Myocyte (in vitro differentiated cells): ENCODE data around the gene MRM2. TPM values are rescaled to one million over a fixed set of nuclear protein-coding genes. Genes with fewer than 3 reads are reported as not detected.

ENCODE experiments used
- DNase-seq: peaks from one replicate; pipeline ENCODE4 v3.0.0-alpha.2; 2012; ENCODE audit warnings: low read depth
- total RNA-seq: library from RNA; depleted of rRNA; stranded (reverse); fragments of >200 nt; gene quantifications from 2 replicates; pipeline ENCODE4 v1.2.3, GENCODE V29; 2014

MRM2 gene
- total RNA-seq, 1 donor from 2014 or later: 21.1 TPM

- DNase-seq: no peak
These were observed 18.7 kb downstream of the MRM2 start for GRCh38 chr7:2223321-2223720.

- DNase-seq: no peak
These were observed 19.5 kb downstream of the MRM2 start for GRCh38 chr7:2222516-2222915.

DNA sequence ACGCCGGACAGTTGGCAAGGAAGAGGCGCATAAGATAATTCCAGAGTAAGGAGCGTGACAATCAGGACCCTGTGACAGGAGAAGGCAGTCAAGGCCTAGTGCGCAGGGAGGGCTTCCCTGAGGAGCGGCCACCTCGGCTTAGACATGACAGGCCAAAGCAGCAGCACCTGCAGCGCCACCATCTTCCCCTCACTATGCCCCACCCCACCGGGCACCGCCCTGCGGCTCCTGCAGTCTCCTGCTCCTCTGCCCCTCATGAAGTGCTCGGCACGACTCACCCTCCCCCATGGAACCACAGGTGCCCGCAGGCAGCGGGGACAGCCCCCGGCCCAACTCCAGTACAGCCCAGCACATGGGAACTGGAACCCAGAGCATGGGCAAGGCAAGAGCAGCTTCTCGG is 21.1 kb downstream of the MRM2 start:
- no peak for DNase-seq

- DNase-seq: no peak
These were observed 21.5 kb downstream of the MRM2 start for GRCh38 chr7:2220506-2220905.

DNA sequence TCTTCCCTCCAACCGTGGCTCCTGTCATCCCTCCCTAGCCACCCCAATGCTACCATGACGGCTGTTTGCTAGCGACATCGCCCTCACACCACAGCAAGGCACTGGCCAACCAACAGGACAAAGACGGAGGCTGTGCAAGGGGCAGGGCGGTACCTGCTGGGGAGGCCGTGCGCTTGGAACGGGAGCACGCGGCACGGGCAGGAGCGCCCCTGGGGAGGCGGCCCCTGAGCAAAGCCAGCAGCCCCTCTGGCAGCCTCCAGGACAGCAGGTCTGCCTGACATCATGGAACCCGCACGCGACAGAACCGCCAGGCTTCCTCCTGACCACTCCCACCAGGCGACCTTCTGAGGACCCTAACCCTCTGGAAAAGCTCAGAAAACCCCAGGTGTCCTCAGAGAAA is 22.0 kb downstream of the MRM2 start:
- DNase-seq: no peak

- no peak for DNase-seq
These were observed 22.4 kb downstream of the MRM2 start for GRCh38 chr7:2219606-2220005.

- no peak for DNase-seq
These were observed 22.9 kb downstream of the MRM2 start for GRCh38 chr7:2219136-2219535.

DNA sequence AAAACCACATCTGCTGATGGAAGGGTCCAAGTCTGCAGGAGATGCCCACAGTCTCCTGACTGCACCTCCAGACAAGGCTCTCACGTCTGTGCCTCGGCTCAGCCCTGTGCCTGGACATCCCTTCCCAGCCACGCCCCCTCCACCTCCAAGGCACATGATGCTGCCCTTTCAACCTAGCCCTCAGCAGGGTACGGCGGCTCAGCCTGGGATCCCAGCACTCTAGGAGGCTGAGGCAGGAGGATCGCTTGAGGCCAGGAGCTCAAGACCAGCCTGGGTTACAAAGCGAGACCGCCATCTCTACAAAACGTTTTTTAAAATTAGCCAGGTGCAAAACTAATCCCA is 23.6 kb downstream of the MRM2 start:
- DNase-seq: no peak

GRCh38 chr7:2217716-2218443 is 24.1 kb downstream of the MRM2 start:
- DNase-seq: peak; percentile 25

DNA sequence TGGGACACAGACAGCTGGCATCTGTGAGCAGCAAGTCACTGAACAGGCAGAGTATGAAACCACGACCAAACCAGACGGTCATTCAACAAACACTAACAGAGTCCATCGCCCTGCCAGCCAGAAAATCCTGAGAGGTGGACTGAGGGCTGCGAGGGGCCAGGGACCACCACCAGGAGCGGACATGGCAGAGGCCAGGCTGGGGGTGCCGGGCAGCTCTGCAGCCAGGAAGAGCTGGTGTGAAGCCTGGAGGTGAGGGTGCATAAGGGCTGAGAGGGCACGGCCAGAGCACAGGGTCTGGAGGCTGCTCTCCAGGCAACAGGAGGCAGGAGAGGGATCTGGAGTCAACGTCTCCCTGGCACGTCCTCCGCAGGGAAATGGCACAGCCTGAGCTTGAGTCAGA is 24.8 kb downstream of the MRM2 start:
- DNase-seq: no peak

GRCh38 chr7:2215851-2216250 is 26.2 kb downstream of the MRM2 start:
- no peak for DNase-seq

GRCh38 chr7:2214636-2215035 is 27.4 kb downstream of the MRM2 start:
- no peak for DNase-seq

DNA sequence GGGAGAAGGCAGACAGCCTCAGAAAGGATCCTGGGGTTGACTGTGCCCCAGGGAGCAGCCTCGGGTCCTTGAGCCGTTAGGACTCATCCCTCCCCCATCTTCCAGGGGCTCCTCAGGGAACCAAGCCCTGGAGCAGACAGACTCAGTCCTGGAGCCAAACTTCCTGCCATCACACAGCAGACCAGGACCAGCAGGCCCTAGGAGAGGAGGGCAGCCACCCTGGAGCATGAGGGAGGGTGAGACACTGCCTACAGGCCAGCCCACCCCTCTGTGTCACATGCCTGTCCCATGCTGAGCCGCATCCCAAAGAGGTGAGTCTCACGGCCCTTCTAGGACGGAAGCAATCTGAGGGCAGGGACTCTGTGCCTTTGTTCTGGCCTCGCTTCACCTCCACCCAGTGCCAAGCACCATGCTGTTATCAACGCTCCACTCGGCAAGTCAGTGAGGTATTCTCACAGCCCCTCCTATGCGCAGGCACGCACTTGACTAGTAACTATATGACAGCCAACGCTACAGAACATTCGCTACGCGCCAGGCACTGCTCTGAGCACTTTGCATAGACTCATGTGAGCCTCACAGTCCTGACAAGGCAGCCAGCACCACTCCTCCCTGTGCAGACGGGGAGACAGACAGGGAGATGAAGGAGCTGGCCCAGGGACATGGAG is 28.3 kb downstream of the MRM2 start:
- DNase-seq: no peak

DNA sequence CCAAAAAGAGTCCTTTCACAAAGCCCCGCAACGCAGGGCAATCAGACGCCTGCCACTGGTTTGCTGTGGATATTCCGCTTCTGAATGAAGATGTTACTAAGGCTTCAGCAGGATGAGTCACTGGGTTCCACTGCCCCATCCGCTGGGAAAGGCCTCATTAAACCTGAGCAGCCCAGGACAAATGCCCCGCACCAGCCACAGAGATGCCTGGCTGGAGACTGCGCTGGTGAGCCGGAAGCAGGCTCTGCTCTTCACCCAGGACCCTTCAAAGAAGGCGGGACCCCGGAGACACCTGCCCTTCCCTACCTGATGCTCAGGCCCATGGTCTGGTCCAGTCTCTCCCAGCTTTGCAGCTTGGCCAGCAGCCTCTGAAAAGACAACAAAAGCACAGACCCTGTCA is 29.1 kb downstream of the MRM2 start:
- DNase-seq: no peak

GRCh38 chr7:2211926-2212325 is 30.1 kb downstream of the MRM2 start:
- no peak for DNase-seq

GRCh38 chr7:2211259-2211880 is 30.6 kb downstream of the MRM2 start:
- DNase-seq: no peak

DNA sequence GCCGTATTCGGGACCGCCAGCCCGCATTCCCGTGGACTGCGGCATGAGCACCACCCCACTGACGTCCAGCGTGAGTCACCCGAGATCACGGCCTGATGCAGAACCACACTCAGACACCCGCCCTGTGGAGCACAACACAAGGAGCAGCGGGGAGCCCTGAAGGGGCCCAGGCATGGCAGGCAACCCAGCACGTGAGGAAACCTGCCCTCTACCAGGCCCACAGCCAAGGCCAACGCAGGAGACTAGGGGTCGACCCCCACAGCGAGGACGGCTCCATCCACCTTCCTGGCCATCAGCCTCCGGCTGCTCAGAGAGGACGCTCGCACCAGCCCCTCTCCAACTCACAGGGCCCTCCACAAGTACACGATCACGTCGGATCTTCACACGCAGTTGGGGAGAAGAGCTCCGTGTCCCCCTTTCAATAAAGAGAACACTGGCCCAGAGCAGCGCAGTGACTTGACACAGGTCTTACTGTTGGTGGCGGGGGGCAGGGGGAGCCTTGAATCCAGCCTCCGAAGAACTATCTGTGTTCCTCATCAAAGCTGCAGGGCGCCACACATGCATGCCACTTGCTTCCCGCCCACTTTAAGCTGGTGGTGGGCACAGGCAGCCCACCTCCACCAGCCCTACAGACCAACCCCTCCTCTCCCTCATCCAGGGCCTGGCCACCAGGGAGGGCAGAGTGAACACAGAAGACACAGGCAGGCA is 31.3 kb downstream of the MRM2 start:
- no peak for DNase-seq

DNA sequence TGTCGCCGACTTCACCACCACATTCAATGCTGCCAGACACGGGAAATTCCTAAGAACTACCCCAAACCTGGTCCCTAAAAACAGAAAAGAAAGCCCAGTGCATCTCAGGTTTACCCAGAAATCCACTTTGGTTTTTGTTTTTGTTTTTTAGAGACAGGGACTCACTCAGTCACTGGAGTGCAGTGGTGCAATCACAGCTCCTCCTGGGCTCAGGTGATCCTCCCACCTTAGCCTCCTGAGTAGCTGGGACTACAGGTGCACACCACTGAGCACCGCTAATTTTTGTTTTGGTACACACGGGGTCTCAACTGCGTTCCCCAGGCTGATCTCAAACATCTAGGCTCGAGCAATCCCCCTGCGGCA is 32.1 kb downstream of the MRM2 start:
- no peak for DNase-seq

DNA sequence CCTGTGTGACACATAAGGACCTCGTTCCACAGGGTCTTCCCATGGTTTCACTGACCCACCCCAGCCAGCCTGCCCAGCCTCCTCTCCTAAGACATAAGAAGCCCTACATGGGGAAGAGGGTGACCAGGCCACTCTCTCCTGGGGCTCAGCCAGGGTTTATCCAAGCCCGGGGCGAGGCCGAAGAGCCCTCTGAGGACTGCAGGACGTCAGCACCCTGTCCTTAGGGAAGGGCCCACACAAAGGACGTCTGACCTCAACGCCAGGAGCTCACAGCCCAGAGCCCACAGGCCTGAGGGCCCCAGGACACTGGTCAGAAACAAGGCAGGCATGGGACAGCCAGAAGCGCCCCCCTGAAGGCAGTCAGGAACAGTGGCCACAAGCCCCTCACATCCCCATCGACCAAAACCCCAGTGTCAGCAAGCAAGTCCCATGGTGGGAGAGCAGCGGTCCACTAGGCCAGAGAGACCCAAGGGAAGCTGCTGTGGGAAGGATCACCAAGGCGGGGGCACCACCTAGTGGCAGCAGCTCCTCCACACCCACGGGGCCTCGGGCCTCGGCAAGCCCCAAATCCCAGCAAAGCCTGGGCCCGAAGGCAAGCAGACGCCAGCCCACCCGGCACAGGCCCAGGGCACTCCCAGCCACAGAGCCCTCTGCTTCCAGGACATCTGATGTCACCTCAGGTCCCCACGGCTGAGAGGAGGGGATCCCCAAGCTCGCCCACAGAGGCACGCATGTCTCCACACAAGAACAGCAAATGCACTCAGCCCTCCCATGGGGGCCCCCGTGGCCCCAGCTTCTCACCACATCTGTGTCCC is 32.7 kb downstream of the MRM2 start:
- DNase-seq: peak; percentile 77

- no peak for DNase-seq
These were observed 33.3 kb downstream of the MRM2 start for GRCh38 chr7:2208712-2209111.

DNA sequence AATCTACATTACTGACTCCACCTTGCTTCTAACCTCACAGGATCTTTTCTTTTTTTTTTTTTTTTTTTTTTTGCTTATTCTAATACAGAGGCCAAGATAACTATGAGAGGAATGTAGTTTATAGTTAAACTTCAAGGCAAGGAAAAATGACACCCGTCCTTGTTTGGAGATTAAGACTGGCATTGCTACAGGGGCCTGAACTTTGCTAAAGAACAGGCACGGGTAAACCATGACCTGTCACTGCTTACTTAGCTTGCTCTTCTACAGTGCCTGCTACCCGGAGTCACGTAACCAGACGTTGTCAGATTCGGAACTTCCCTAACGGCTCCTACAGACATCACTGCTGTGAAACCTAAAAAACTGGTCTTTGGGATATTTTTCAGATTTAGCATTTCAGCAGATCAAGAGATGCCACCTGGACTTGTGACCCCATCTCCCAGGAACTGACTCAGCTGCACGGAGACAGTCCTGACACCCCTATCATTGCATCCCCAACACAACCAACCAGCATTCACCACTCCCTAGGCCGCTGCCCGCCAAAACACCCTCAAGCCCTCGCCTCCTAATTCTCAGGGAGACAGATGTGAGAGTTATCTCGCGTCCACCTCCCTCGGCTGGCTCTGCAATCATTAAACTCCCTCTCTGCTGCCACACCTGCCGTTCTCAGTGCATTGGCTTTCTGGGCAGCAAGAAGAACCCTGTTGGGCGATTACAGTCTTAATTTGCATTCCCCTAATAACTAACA is 36.8 kb downstream of the MRM2 start:
- no peak for DNase-seq
